DOHH2 (cell line): ENCODE results near the gene FRAS1.

Source experiments
- EZH2phosphoT487 ChIP-seq: fragments of 200-600 bp; sonication (generic); IDR thresholded peaks from 2 replicates; pipeline ENCODE4 v1.6.1; 2017; ENCODE audit warnings: borderline replicate concordance, mild to moderate bottlenecking, antibody characterized with exemption, low read length, moderate library complexity, mixed read lengths
- TF ChIP-seq, protein P1 (sequence below): fragments of 200-600 bp; sonication (generic); IDR thresholded peaks from one replicate; pipeline ENCODE4 v1.5.1; 2014; ENCODE audit warnings: antibody characterized with exemption, mild to moderate bottlenecking, low read depth, low read length; ENCODE audit not compliant: poor library complexity, severe bottlenecking

DNA sequence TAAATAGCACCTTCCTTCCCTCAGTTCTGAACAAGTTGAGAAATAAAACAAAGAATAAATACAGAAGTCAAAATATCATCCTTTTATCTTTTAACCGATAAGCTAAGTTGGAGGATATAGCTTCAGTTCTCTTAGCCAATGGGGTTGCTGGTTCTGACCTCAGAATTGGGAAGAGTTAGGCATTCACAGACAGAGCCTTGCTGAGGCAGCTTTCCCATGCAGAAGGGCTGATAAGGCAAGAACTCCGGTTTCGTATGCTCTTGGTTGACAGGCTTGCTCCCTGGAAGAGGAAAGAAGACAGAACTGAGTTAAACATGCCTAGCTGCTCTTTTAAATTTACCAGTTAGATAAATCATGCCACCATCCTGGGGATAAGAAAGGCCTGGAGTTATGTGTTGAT lies 17.6 kb downstream of the FRAS1 start:
- TF ChIP-seq, protein P1, sequence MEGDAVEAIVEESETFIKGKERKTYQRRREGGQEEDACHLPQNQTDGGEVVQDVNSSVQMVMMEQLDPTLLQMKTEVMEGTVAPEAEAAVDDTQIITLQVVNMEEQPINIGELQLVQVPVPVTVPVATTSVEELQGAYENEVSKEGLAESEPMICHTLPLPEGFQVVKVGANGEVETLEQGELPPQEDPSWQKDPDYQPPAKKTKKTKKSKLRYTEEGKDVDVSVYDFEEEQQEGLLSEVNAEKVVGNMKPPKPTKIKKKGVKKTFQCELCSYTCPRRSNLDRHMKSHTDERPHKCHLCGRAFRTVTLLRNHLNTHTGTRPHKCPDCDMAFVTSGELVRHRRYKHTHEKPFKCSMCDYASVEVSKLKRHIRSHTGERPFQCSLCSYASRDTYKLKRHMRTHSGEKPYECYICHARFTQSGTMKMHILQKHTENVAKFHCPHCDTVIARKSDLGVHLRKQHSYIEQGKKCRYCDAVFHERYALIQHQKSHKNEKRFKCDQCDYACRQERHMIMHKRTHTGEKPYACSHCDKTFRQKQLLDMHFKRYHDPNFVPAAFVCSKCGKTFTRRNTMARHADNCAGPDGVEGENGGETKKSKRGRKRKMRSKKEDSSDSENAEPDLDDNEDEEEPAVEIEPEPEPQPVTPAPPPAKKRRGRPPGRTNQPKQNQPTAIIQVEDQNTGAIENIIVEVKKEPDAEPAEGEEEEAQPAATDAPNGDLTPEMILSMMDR = no peak
- TF ChIP-seq EZH2phosphoT487 = no peak
